ENCODE data around the gene ZNF765.
A peak's percentile ranks its signal among the peaks of the same experiment; 100 is the strongest.
"Not testable (repeated sequence)": the region's sequence is repeated elsewhere in the genome, so short reads cannot be mapped to it uniquely, and the experiment has no call there.

The ZNF765 gene

DNA sequence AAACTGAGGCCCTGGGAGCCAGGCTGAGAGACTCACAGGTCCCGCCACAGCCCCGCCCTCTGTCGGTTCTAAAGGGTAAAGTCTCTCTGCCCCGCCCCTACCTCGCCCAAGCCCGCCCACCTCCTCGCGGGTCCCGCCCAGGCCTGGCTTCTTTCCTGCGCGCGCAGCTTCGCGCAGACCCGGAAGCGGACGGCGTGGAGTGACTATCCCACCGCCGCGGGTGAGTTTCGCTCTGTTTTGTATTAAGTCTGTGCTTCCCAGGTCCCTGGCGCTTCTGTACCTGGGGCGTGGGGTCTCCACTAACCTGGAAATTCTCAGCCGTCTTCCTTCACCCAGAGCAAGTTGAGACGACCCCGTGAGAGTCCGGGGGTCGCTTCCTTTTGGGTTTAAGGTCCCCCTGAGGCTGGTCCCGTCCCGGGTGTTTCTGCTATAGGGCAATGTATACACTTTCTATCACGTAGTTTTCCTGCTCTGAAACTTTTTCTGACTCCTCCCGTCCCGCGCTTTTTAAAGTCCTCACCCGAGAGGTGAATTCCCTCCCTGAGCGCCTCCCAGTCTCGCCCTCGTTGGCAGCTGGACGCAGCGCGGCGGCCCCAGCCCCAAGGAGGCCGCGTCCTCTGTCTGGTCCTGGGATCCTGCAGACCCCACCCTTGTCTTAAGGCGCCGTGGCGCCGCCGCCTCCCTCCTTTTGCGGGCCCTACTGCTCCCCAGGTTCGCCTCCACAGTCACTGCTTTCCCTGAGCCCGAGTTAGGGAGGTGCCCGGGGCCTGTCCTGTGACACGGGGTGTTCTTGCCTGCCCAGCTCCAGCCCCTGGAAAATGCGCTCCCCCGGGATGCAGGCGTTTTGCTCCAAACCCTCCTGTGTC, at the start of gene ZNF765:
Gene ZNF765 (plus strand): TSS at position 176 of the 866 bp plus-strand sequence. CDS start 2,867 bp downstream, outside the sequence.
- DNase-seq = peak; percentile 95

DNA sequence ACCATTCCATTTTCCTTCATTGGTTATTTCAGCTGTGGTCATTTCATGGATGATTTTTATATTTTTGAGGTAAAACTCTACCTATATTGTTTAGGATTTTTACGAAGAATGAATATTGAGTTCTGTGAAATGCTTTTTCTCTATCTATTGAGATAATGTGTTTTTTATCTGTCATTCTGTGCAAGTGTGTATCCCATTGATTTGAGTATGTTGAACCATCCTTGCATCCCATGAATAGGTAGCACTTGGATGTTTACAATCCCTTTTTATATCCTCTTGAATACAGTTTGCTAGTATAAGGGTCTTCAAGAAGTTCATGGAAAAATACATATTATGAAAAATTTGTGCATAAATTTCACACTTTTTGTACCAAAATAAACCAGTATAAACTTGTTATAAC, 39.2 kb upstream of the ZNF765 start:
- DNase-seq = no peak

DNA sequence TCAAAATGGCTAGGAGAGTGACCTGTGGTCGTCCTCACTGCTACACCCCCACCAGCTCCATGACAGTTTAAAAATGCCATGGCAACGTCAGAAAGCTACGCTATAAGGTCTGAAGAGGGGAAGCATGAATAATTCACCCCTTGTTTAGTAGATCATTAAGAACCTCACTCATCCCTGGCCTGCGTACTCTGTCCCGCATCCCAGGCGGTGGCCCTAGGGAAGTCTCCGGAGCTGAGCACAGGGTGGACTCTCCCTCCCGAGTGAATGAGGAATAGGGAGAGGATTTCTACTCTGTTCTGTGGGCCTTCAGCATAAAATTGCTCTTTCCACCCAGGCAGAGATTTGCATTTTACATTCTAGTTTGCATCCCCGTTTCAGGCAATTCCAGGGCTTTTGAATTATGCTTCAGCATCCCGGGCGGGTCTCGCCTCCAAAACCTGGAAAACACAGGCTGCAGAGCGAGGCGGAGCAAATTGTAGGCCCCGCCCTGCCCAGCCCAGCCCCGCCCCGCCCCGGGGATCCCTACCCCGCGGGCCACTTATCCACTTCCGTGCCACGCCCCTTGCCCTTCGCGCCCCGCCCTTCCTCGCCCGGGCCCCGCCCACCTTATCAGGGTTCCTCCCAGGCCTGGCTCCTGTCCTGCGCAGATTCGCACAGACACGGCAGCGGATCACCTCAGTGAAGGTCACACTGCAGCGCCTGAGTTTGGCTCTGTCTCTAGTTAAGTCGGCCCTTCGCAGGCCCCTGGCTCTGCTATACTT, 36.9 kb upstream of the ZNF765 start:
- no peak for DNase-seq

DNA sequence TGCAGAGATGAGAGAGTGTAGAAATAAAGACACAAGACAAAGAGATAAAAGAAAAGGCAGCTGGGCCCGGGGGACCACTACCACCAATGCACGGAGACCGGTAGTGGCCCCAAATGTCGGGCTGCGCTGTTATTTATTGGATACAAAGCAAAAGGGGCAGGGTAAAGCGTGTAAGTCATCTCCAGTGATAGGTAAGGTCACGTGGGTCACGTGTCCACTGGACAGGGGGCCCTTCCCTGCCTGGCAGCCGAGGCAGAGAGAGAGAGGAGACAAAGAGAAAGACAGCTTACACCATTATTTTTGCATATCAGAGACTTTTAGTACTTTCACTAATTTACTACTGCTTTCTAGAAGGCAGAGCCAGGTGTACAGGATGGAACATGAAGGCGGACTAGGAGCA, 34.9 kb upstream of the ZNF765 start:
- DNase-seq = not testable (repeated sequence)

DNA sequence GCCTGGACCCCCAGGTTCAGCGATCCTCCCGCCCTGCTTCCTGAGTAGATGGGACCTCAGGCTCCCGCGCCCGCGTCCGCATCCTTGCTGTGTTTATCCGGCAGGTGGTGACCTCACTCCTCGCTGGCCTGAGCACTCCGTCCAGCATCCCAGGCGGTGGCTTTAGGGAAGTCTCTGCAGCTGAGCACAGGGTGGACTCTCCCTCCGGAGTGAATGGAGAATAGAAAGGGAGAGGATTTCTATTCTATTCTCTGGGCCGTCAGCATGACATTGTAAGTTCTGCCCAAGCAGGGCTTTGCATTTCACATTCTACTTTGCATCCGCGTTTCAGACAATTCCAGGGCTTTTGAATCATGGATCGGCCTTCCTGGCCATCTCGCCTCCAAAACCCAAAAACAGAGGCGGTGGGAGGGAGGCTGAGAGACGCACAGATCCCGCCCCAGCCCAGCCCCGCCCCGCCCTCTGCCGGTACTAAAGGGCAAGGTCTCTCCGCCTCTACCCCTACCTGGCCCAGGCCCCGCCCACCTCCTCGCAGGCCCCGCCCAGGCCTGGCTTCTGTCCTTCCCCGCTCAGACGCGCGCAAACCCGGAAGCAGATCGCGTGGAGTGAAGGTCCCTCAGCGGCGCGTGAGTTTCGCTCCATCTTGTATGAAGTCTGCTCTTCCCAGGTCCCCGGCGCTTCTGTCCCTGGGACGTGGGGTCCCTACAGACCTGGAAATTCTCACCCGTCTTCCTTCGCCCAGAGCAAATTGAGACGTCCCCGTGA, 29.6 kb upstream of the ZNF765 start, which contains the start of gene ZNF525:
Gene ZNF525 (plus strand): TSS at position 572 of the 765 bp plus-strand sequence. CDS start 6,577 bp downstream, outside the sequence.
- DNase-seq = peak; percentile 97 to 98

DNA sequence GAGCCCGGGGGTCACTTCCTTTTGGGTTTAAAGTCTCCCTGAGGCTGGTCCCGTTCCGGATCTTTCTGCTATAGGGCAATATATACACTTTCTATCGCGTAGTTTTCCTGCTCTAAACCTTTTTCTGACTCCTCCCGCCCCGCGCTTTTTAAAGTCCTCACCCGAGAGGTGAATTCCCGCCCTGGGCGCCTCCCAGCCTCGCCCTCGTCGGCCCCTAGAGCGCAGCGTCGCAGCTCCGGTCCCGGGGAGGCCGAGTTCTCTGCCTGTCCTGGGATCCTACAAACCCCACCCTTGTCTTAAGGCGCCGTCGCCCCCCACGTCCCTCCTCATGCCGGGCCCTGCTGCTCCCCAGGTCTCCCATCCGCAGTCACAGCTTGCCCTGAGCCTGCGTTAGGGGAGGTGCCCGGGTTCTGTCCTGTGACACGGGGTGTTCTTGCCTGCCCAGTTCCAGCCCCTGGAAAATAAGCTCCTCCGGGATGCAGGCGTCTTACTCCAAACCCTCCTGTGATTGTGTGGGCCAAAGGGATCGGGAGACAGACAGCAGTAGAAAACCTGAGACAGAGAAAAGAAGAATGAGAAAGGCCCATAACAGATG, 29.0 kb upstream of the ZNF765 start:
- DNase-seq = peak; percentile 41 to 43

DNA sequence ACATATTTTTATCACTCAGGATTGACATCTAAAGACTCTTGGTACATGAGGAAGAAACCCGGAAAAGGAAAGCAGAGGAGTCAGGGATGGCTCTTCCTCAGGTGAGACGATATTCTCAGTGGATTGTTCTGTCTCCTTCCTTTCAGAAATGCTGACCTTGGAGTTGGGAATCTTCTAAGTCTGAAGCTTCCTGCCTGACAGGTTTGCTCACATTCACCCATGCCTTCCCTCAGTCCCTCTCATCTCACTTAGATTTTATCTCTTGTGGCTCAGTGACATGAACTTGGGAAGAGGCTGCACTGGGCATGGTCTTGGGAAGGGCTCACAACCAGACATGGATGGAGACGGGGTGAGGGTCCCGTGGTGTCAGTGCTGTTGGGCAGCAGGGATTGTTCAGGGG, 22.8 kb upstream of the ZNF765 start:
- DNase-seq = no peak

DNA sequence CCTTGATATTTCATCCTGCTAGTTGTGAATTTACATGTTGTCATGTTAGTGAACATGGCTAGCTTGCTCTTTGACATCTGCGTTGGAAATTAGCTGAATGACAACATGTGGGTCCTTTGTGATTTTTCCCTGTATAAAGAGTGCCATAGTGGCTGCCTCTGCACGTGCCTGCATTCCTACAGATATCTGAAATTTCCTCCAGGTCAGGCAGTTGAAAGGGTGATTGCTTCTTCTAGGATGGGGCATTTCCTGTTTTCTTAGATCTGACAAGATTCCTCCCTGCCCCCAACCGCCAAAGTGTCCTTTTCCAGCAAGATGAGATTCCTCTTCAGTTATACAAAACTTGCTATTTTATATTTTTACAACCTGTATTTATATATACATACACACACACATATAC, 20.7 kb upstream of the ZNF765 start:
- DNase-seq = no peak

DNA sequence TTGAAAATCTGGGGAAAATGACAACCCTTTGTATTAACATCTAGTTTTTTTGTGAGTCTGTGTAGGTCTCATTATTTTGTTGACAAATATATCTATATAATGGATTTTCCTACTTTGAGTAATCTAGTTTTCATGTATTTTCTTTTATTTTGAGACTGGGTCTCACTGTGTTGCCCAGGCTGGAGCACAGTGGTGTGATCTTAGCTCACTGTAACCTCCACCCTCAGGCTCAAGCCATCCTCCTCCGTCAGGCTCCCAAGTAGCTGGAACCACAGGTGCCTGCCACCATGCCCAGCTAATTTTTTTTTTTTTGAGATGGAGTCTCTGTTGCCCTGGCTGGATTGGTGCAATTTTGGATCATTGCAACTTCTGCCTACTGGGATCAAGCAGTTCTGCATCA, 20.2 kb upstream of the ZNF765 start:
- no peak for DNase-seq

DNA sequence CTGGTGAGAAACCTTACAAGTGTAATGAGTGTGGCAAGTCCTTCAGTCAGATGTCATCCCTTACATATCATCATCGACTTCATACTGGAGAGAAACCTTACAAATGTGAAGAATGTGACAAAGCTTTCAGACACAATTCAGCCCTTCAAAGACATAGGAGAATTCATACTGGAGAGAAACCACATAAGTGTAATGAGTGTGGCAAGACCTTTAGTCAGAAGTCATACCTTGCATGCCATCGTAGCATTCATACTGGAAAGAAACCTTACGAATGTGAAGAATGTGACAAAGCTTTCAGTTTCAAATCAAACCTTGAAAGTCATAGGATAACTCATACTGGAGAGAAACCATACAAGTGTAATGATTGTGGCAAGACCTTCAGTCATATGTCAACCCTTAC, 13.6 kb upstream of the ZNF765 start:
- DNase-seq = no peak

DNA sequence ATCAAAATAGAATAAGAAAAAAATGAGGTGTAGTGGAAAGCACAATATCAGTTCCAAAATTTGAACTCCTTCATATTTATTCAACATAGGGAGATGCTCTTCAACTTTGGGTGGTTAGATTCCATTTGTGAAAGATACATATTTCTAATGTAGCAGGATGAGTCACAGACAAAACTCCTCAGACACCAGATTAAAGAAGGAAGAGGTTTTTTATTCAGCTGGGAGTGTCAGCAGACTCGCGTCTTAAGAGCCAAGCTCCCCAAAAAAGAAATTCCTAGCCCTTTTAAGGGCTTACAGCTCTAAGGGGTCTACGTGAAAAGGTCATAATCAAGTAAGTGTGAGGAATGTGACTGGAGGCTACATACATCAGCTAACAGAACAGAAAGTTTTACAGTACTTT, 6.8 kb upstream of the ZNF765 start:
- no peak for DNase-seq

DNA sequence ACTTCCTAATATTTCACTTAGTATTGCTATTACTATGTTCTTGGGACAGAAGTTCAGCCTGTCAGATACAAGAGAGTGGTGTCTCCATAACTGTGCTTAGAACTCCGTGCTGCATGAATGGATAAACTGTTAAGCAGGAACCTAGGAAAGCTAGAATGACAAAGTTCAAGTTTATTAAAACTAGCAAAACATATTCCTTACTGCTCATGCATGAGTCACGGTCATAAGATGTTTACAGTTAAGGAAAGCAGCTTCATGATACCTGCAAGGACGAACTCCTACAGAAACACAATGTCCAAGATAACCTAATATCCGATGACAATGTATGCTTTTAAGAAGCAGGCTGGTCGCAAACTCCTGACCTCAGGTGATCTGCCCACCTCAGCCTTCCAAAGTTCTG, 6.0 kb upstream of the ZNF765 start:
- no peak for DNase-seq

DNA sequence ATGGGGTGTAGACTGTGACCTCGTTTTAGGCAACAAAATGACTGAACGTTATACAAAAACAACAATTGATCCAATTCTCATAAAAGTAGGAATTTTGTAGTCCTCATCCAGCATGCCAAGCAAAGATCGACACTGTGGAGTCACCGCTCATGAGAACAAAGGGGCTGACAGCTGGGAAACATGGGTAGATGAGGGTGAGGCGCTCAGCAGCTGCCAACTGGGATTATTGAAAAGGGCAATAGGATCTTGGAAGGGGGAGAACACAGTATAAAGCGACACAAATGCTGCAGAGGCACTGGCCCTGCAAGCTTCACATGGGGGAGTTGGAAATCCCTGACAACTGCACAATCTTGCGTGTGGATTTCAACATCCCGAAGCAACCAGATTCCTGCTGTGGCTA, 5.4 kb upstream of the ZNF765 start:
- no peak for DNase-seq

DNA sequence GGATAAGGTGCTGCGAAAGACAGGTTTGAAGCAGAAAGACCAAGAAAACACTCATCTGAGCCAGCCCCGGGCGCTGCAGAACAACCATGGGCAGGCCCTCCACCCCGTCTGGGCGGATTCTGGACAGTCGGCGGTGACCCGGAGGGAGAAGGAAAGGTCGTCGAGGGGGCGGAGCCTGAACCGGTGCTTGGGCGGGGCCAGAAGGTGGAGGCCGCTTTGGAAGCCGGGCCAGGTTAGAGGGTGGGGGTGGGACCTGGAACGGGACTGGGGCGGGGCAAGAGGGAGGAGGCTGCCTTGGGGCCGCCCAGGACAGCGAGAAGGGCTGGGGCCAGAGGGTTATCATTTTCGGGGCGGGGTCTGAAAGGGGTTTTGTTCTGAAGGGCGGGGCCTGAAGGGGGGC, 5.0 kb upstream of the ZNF765 start:
- DNase-seq = no peak

DNA sequence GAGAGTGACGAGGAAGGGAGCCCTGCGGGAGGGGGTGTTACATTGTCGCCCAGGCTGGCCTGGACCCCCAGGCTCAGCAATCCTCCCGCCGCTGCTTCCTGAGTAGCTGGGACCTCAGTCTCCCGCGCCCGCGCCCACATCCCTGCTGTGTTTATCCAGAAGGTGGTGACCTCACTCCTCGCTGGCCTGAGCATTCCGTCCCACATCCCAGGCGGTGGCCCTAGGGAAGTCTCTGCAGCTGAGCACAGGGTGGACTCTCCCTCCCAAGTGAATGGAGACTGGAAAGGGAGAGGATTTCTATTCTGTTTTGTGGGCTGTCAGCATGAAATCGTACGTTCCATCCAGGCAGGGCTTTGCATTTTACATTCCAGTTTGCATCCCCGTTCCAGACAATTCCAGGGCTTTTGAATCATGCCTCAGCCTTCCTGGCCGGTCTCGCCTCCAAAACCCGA, 401 bp upstream of the ZNF765 start:
- DNase-seq = no peak

DNA sequence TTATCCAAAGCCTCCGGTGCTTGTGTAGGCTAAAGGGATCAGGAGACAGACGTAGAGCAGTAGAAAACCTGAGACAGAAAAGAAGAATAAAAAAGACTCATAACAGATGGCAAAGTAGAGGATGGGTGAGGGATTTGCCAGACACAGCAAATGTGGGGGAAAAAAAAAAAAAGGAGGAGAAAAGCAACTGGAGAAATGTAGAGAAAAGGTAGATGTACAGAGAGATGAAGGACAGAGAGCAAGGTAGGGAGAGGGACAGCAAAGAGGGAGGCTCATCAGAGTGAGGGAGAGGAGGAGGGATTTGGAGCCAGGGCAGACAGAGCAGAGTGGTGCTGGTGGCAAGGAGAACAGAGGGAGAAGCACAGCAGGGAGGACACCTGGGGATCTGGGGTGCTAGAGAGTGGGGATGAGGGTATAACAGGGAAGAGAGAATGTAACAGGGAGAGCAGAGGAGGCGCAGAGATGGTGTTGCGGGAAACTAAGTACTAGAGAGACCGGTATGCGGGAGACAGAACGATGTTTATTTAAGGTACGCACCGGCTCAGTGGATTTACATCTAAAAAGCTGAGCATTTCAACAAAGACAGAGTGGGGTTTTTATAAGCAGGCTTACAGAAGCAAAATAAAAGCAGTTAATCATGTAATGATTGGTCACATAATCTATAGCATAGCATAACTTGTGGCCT, 1.0 kb downstream of the ZNF765 start:
- DNase-seq = not testable (repeated sequence)

DNA sequence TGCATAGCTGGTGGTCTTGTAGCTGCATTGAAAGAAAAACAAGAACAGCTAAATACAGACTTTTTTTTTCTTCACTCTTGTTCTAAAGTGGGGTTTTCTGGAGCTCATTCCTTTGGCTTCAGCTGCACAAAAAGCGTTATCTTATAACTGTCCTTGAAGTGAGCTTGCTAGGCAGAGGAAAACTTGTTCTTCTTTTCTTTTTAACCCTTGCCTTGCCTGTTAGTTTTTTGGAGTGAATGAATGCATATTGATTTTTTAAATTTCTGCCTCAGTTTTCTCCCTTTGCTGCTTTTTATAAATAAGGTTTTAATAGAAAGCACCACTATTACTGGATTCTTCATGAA, 1.5 kb downstream of the ZNF765 start:
- DNase-seq = no peak

DNA sequence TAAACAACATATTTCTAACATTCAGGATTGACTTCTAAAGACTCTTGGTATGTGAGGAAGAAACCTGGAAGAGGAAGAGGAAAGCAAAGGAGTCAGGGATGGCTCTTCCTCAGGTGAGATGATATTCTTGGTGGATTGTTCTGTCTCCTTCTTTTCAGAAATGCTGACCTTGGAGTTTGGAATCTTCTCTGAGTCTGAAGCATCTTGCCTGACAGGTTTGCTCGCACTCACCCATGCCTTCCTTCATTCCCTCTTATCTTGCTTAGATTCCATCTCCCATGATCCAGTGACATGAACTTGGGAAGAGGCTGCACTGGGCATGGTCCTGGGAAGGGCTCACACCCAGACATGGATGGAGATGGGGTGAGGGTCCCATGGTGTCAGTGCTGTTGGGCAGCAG, 3.0 kb downstream of the ZNF765 start:
- not testable (repeated sequence) for DNase-seq

DNA sequence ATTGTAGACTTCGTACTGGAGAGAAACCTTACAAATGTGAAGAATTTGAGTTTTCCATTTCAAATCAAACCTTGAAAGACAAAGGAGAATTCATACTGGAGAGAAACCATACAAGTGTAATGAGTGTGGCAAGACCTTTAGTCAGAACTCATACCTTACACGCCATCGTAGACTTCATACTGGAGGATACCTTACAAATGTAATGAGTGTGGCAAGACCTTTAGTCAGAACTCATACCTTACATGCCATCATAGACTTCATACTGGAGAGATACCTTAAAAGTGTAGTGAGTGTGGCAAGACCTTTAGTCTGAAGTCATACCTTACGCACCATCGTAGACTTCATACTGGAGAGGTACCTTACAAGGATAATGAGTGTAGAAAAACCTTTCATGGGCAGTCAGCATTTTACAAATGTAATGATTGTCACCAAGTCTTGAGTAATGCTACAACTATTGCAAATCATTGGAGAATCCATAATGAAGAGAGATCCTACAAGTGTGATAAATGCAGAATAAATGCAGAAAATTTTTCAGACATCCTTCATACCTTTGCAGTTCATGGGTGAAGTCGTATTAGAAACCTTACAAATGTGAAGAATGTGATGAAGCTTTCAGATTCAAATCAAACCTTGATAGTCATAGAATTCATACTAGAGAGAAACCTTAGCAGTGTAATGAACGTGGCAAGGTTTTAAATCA, 14.7 kb downstream of the ZNF765 start:
- no peak for DNase-seq

DNA sequence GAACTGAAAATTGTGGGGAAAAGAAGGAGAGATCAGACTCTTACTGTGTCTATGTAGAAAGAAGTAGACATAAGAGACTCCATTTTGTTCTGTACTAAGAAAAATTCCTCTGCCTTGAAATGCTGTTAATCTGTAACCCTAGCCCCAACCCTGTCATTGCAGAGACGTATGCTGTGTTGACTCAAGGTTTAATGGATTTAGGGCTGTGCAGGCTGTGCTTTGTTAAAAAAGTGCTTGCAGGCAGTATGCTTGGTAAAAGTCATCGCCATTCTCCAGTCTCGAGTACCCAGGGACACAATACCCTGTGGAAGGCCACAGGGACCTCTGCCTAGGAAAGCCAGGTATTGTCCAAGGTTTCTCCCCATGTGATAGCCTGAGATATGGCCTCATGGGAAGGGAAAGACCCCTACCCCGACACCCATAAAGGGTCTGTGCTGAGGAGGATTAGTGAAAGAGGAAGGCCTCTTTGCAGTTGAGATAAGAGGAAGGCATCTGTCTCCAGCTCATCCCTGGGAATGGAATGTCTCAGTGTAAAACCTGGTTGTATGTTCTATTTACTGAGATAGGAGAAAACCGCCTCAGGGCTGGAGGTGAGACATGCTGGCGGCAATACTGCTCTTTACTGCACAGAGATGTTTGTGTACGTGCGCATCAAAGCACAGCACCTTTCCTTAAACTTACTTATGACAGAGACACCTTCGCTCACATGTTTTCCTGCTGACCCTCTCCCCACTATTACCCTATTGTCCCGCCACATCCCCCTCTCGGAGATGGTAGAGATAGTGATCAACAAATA, 25.8 kb downstream of the ZNF765 start:
- not testable (repeated sequence) for DNase-seq

DNA sequence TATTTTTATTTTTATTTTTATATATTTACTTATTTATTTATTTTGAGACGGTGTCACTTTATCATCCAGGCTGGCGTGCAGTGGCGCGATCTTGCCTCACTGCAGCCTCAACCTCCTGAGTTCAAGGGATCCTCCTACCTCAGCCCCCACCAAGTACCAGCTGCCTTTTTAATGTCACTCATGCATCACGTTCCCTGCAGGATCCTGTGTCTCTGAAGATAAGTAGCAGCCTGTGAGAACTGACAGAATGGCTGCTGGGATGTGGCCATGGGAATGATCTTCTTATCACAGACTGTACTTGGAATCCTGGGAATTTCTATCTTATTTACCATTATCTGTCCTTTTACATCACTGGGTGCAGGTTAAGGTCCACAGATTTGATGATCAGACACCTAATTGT, 27.6 kb downstream of the ZNF765 start:
- DNase-seq = no peak
